HG02973 (cell line): ENCODE results near the gene GLCCI1.

Experiments used
- ATAC-seq: cut with Tn5 transposase; IDR thresholded peaks from one replicate; pipeline ENCODE4 v1.9.1; 2021; ENCODE audit warnings: moderate library complexity; ENCODE audit not compliant: unreplicated experiment

GLCCI1 gene

DNA sequence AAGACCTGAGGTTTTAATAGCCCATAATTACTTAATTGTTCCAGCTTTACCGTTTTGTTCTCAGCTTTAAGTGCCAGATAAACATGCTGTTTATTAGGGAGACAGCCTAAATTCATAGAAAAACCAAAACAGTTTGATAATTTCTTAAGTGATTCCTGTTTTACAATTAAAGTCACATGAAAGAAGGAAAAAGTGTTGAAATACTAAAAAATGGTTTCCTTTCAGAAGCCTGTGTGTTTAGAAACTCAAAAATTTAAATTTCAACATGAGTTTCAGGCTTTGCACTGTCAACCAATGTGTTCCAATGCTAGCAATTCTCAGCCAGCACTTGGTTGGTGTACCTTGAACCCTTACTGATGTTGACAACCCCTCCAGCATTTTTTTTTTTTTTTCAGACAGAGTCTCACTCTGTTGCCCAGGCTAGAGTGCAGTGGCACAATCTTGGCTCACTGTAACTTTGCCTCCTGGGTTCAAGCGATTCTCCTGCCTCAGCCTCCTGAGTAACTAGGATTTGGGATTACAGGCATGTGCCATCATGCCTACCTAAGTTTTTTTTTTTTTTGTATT is 158.1 kb downstream of the GLCCI1 start:
- ATAC-seq: no peak

DNA sequence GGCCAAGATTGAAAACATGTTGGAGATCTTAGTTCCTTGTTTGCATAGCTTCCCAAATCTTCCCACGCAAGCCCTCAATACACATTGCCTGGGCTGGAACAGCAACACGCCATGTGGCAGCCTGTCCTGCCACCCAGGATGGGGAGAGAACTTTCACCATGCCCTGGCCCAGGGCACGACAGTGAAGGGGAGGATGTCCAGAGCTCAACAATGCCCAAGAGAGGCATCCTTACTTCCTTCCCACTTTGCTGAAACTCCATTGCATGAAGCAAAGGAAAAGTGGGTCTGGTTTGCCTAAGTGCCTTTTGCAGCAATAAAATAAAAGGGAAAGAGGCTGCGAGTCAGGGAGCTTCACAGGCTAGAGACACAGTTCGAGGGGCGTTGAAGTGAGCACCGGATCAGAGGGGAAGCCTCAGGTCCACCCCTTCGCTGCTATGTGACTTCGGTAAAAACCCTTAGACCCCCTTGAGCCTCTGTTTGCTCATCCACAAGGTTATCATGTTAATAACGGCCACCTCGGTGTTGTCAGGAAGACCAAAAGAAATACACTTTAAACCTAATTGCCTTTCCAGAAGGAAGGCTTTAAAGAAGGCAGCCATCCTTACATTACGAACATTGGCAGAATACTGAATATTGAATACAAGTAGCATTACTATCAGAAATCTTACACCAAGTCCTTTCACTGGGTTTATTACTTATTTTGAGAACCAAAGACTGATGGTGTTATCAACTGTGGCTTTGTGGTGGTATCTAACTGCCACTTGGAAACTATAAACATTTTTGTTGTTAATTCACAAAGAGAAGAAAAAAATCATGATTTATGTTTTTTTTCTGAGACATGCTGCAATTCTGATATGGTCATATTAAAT is 160.1 kb downstream of the GLCCI1 start:
- no peak for ATAC-seq

DNA sequence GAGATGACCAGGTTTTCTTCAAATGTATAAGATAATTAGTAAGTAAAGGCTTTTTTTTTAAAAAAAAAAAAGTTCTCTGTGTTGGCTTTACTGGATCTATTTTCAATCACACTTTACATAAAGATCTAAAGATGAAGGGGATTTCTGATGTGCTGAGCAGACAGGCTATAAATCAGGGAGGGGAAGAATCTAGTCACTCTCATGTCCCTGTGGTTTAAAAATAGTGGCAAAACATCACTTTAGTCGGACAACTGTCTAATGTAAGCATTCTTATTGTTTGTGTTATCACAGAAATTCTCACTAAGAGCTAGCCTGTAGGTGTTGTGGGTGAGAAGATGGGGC is 160.7 kb downstream of the GLCCI1 start:
- no peak for ATAC-seq

GRCh38 chr7:8130663-8131062 is 162.1 kb downstream of the GLCCI1 start:
- no peak for ATAC-seq

- peak; percentile 37 for ATAC-seq
Measured at GRCh38 chr7:8131694-8132605, 163.4 kb downstream of the GLCCI1 start.

- ATAC-seq: no peak
Measured at GRCh38 chr7:8133188-8133848, 164.7 kb downstream of the GLCCI1 start.

DNA sequence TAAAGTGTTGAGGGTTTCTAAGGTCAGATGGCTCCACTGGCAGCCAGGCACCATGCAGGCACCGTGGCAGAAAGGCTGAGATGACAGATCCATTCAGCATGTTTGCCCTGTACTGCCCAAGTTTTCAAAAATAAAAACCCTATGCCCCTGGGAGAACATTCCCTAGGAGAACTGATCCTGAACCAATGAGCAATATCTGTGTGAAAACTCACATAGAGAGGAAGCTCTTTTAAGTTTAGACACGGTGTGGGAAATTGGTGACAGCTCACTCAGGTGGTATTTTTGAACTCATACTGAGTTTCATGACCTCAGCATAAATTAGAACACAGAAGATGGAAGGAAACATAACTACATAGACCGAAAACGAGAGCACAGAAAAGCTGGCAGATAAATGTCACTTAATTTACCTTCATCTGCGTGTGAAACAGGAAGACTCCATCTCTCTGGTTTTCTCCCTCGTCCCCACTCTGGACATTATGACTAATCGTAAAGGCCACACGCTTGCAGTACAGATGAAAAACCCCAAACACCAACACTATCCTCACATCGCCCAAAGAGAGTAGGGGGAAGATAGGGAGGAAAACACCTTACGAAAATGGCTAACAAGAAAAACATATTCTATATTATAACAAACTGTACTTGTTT is 165.6 kb downstream of the GLCCI1 start:
- ATAC-seq: peak; percentile 76

DNA sequence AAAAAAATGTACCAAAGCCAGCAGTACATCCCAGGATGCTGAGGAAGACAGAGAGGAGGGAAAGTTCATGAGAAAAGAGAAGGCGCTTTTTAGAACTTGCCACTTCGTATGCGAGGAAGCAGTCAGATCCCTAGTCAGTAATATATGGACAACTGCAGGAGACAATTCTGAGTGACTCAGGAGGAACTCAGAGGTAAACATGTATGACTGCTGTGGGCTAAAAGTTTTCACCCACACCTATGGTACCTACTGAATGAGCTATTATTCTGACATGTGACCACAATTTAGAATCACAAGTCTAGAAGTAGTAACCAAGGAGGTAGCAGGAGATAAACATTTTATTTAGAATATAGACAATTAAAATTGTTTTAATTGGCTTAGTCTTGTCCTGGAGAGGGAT is 166.8 kb downstream of the GLCCI1 start:
- no peak for ATAC-seq

- no peak for ATAC-seq
Measured at GRCh38 chr7:8136051-8136730, 167.6 kb downstream of the GLCCI1 start.
